MM.1S (cell line): ENCODE data around the gene MAG.

Experiments used
- EZH2 ChIP-seq: fragments of 300-600 bp; sonication (generic); optimal IDR thresholded peaks from 2 replicates; pipeline ENCODE3; 2017; ENCODE audit warnings: low read depth, mild to moderate bottlenecking, antibody characterized with exemption, low read length, mixed read lengths
- EZH2phosphoT487 ChIP-seq: fragments of 300-600 bp; sonication (generic); IDR thresholded peaks from 2 replicates; pipeline ENCODE4 v1.6.1; 2018; ENCODE audit warnings: antibody characterized with exemption, low read length
- TF ChIP-seq, protein P1 (sequence below): fragments of 300-600 bp; sonication (generic); IDR thresholded peaks from 2 replicates; pipeline ENCODE4 v1.5.1; 2016; ENCODE audit warnings: antibody characterized with exemption, low read length, mixed read lengths

DNA sequence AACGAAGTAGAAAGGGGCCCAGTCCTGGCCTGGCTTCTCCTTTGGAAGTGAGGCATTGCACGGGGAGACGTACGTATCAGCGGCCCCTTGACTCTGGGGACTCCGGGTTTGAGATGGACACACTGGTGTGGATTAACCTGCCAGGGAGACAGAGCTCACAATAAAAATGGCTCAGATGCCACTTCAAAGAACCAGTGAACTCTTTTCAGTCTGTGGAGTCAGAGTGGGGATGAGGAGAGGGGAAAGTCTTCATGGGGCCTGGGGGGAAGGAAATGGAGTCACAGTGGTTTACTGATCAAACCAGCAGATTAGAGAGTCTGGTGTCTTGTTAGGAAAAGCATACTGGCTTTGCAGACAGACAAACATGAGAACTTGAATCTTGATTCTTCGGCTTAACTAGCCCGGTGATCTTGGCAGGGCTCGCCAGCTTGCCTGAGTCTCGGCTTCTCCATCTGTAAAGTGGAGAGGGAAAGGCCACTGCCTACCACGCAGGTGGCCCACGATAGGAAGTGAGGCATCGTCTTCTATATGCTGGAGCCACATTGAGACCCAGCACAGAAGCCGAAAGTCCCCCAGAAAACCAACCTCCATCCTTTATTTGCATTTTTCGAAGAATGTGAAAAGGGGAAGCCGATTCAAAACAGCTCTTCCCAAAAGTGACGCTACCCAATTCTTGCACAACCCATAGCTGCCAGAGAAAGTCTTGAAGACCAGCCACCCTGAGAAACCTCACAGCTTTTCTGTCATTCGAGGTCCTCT, 55.4 kb downstream of the MAG start, which contains the start of gene FFAR1:
- TF ChIP-seq EZH2 (no peak), EZH2phosphoT487 (no peak)
- TF ChIP-seq, protein P1, sequence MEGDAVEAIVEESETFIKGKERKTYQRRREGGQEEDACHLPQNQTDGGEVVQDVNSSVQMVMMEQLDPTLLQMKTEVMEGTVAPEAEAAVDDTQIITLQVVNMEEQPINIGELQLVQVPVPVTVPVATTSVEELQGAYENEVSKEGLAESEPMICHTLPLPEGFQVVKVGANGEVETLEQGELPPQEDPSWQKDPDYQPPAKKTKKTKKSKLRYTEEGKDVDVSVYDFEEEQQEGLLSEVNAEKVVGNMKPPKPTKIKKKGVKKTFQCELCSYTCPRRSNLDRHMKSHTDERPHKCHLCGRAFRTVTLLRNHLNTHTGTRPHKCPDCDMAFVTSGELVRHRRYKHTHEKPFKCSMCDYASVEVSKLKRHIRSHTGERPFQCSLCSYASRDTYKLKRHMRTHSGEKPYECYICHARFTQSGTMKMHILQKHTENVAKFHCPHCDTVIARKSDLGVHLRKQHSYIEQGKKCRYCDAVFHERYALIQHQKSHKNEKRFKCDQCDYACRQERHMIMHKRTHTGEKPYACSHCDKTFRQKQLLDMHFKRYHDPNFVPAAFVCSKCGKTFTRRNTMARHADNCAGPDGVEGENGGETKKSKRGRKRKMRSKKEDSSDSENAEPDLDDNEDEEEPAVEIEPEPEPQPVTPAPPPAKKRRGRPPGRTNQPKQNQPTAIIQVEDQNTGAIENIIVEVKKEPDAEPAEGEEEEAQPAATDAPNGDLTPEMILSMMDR = no peak
